ELF-1 (cell line): Measurements from ENCODE around the gene UBE2R2.
A peak's percentile ranks its signal among the peaks of the same experiment; 100 is the strongest.
"Not testable (repeated sequence)": the region's sequence is repeated elsewhere in the genome, so short reads cannot be mapped to it uniquely, and the experiment has no call there.

Experiments
- DNase-seq: peaks from one replicate; pipeline ENCODE4 v3.0.0-alpha.2; 2016; ENCODE audit warnings: low read depth, low spot score

The UBE2R2 gene, protein sequence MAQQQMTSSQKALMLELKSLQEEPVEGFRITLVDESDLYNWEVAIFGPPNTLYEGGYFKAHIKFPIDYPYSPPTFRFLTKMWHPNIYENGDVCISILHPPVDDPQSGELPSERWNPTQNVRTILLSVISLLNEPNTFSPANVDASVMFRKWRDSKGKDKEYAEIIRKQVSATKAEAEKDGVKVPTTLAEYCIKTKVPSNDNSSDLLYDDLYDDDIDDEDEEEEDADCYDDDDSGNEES

DNA sequence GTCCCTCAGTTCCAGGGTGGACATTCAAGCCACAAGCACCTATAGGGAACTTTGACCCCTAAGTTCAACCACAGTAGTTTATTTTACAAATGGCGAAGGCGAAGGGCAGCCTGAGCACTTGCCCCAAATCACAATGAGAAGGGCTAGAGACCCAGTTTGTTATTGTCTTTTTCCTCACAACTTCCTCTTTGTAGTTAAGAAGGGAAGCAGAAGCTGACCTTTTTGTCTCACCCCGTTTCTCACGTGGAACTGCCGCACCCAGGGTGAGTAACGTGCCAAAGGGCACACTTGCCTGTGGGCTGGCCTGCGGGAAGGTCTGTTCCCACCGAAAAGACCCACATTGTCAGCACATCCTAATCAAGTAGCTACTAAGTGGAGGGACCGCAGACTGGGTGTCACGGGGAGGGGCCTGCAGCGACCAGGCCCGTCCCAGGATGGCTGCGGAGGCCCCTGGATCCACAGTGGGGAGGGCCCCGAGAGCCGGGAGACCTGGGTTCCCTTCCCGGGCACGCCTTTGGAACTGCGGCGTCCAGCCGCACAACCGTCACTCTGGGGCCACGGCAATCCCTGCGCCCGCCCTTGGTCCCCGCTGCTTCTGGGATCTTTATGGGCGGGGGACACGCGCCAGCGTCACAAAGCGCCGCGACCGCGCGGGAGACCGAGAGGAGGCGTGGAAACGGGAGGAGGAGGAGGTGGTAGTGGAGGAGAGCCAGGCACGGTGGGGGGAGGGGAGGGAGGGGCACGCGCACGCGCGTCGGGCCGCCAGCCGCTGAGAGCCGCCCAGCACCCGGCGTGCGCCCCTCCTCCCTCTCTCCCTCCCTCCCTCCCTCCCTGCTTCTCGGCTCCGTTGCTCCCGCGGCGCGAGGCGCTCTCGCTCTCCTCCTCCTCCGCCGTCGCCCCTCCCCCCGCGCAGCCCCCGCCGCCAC is at the start of gene UBE2R2:
TSS of gene UBE2R2 (plus strand) at position 834 of the 926 bp plus-strand sequence. CDS start 598 bp downstream, outside the sequence.
- peak; percentile 87 for DNase-seq

DNA sequence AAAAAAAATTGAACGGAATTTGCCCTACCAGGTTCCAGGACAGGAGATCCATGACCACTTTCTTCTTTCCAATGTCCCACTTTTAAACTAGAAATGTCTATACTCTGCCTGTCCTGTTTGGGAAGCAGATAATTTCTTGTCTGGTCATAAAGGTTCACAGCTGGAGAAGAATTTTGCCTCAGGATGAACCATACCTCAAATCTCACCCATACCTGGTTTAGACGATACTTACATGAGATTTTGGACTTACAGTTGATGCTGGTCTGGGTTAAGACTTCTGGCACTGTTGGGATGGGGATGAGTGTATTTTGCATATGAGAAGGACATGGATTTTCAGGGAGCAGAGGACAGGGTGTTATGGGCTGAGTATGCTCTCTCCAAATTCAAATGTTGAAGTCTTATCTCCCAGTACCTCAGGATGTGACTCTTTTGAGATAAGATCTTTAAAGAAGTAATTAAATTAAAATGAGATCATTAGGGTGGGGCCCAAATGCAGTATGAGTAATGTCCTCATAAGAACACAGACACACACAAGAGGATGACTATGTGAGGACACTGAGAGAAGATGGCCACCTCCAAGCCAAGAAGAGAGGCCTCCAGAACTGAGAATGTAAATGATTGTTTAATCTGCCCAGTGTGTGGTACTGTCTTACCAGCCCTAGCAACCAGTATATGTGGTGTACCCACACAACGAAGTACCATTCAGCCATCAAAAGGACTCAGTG is 46.6 kb upstream of the UBE2R2 start:
- not testable (repeated sequence) for DNase-seq

DNA sequence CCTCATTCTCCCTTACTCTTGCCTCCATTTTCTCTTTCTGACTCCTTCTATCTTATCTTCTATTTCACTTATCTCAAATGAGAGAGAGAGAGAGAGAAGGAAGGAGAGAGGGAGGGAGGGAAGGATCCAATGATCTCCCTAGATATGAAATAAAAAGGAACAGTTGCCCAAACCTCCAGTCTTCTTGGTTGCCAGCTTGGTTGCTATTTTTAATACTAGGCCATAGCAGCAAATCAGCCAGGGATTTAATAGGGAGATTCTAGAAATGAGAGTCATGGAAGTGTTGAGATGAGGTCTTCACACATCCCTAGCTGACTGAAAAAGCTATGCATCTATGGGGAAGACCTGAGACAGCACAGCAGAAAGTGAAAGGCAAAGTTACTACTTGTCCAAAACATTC is 43.8 kb upstream of the UBE2R2 start:
- not testable (repeated sequence) for DNase-seq

DNA sequence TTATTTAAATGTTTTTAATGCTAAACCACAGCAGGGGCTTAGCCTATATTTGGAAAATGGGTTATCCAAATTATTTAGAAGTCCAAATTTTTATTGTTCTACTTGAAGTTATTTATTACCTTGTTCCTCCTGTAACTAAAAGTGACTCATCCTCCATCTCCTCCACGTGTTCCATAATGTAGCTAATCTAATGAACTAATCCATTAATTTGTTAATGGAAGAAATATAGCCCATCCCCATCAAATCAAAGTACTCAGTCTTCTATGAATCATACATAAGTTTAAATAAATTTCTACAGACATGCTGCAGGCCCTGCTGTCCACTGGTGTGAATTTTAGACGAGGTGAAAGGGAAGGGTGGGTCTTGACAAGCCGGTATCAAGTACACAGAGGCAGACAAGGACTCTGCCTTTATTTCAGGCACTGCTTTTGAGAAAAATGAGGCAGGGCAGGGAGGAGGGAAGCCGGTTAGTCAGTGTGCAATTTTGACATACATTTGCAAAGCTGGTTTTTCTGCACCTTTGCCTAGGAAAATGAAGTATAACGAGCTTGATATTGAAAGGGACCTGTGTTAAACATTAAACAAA is 42.8 kb upstream of the UBE2R2 start:
- DNase-seq: not testable (repeated sequence)

DNA sequence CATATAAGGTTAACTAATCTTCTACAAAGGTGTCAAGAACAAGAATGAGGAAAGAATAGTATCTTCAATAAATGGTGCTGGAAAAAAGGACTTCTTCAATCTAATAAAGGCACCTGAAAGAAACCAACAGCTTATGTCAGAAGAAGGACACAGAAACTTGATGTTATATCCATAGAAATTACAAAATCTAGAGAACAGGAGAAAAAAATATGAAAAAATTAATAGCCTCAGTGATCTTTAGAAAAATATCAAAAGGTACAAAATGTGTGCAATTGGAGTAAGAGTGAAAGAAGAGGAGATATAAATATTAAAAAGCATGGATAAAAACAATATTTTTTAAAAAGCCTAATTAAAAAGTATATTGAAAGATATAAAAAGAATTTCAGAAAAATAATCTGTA is 40.4 kb upstream of the UBE2R2 start:
- DNase-seq: no peak

DNA sequence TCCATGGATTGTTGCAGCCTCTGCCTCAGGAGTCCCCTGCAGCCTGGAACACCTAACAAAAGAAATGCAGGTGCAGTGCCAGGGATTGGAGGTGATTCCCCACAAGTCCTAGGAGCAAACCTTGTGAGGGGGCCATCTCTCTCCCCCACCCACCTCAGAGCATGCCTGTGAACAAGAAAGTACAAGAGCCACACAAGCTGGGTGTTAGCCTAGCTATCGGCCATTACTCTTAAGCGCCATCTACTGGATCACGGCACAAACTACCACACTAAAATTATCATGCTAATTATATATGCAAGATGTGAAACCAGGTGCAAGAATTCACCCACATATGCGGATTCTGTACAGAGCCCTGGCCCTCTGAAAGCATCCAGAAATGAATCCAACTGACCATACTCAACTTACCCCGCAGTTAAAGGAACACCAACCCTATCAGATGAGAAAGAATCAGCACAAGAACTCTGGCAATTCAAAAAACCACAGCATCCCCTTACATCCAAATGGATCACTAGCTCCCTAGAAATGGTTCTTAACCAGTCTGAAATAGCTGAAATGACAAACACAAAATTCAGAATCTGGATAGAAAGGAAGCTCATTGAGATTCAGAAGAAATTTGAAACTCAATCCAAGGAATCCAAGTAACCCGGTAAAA is 38.1 kb upstream of the UBE2R2 start:
- DNase-seq: peak; percentile 59

DNA sequence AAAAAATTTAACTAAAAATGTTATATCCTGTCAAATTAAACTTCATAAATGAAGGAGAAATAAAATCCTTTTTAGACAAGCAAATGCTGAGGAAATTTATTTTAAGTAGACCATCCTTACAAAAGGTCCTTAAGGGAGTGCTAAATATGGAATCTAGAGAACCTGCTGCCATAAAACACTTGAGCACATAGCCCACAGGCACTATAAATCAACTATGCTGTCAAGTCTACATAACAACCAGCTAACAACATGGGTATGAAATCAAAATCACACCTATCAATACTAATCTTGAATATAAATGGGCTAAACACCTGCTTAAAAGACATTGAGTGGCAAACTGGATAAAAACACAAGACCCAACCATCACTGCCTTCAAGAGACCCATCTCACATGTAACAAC is 36.7 kb upstream of the UBE2R2 start:
- no peak for DNase-seq

DNA sequence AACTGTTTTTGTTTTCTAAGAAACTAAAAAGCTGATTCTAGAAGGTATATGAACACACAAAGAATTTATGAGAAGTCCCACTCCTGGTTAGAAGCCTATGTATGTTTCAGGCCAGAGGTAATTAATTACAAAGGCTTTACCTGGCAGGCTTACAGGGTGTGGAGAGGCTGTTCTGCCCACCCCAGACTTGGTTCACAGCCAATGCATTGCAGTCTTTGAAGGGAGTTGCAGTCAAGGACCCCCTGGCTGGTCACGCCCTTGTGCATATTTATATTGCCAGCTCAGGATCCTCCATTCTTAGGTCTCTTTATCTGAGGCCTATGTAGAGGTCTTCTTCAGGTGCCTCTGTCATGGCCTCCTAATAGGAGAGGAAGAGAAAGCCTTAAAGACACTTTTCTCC is 35.2 kb upstream of the UBE2R2 start:
- DNase-seq: no peak

DNA sequence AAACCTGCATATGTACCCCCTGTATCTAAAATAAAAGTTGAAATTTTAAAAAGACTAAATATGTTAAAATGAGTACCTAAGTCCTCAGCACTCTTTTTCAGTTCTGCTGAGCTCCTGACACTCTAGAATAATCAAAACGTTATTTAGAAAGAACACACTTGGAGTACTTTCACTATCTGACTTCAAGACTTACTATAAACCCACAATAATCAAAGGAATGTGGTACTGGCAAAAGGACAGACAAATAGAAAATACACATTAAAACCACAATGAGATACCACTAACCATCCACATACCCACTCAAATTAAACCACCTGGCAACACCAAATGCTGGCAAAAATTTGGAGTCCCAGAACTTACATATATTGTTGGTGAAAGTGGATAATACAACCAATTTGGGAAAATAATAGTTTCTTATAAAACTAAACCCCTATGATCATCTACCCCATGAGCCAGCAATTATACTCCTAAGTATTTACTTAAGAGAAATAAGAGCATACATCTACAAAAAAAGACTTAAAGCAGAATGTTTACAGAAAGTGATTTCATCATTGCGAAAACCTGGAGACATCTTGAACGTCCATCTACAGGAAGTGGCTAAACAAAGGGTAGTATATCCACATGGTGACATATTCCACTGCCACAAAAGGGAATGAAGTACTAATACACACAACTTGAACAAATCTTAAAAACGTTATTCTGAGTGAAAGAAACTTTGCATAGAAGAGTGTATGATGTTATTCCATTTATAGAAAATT is 34.4 kb upstream of the UBE2R2 start:
- no peak for DNase-seq

DNA sequence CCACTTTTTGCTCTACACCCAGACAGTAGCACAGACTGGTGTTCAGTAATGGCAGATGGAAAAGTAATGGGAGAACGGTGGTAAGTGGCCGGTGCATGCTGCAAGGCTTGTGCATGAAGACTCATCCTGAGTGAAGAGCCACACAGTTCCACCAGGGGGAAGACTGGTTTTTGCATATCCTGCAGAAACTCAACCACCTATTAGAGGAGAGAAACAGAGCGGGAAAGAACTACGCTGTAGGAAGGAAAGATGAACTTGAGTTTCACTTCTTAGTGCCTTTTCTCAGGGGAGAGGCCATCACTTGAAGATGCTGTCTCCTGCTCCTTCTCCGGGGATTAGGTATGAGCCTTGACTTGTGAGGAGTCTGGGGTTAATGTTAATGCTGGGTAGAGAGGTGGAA is 31.0 kb upstream of the UBE2R2 start:
- no peak for DNase-seq

DNA sequence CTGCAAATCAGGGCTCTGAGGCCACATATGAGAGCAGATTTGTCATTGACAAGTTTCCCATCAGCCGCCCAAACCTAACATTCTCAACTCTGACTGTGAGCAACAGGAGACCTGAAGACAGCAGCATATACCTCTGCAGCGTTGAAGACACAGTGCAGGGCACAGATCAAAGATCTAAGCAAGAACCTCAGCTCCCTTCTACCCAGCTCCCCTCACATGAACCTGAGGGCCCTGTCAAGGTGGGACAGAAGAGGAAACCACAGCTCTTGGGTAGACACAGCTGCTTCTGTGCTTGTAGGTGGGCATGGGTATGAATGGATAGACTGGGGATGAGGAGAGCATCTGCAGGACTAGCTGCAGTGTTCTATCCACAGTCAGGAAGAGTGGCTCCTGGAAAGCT is 30.3 kb upstream of the UBE2R2 start:
- DNase-seq: no peak

DNA sequence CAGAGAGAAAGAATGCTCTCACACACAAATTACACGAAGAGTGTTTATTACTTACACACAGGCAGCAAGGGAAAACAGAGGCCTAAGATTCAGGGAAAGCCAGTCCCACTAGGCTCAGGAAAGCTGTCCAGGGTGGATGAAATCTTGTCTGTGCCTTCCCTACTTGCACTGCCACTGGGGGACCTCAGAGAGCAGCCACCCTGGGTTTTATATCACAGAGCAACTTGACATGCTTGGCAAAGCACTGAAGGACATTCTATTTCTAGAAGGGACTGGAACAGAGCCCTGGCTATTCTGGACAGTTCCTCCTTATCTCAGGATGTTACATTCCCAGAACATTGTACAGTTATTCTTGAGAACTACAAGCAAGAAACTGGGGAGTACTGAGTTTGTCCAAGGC is 29.1 kb upstream of the UBE2R2 start:
- DNase-seq: no peak

DNA sequence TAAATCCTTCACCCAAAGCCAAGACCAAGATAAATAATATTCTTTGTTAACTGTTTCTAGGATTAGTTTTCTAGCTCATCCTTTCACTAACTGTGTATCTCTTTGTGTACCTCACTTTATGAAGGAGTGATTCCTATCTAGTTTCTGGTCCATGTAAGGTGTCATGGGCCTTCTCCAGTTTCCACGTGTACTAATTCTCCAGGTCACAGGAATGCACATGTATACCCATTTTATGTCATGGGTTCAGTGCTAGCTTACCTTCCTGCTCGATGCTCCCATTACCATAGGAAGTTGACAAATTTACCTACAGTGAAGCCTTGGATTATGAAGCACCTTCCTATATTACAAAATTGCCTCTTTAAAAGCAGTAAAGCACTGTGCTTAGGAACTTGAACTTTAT is 27.5 kb upstream of the UBE2R2 start:
- not testable (repeated sequence) for DNase-seq

DNA sequence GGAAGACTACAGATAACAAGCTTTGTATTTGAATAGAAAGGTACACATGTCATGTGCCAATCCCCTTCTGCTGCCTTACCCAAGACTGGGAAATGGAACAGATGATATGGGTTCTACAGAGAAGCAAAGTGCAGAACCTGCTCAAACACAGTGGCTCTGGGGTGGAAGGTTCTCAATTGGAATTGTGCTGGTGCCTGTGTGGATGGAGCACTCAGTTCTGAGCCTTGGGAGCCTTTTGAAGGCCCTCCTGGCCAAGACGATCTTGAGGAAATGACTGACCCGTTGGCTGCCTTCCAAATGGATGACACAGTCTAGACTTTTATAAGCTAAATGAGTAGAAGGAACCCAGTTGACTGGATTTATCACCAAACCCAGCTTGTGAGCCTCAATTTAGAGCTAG is 25.8 kb upstream of the UBE2R2 start:
- no peak for DNase-seq

DNA sequence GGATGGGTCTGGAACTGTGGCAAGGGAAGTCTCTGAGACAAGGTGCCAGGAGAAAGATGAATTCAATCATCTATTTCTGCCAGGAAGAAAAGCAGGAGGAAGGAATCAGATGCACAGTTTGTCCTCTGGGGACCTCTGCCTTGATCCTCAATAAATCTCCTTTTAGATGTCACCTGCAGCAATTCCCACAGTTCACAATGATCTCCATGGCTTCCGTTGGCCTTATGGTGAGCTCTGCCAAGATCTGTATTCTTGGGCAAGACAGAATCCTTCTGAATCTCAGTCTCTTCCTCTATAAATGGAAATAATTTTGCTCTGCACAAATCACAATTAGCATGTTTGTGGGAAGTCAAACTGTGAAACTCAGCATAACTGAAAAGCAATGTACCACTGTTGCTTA is 23.5 kb upstream of the UBE2R2 start:
- not testable (repeated sequence) for DNase-seq

DNA sequence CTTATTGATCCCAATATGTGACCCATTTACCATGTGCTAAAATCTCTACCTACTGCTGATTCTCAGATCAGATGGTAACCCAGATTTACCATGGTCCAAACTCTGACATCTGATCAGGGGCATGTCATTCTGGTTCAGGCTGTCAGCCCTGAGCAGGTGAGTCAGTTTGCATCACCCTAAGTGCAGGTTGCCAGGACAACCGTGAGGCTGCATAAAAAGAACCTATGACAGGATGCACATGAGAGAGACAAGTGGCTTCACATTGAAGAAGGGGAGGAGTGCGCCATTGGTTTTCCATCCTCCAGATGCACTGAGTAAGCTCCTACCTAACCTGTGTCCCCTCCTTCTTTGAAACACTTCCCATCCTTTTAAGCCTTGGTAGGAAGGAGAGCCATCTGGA is 22.4 kb upstream of the UBE2R2 start:
- no peak for DNase-seq

DNA sequence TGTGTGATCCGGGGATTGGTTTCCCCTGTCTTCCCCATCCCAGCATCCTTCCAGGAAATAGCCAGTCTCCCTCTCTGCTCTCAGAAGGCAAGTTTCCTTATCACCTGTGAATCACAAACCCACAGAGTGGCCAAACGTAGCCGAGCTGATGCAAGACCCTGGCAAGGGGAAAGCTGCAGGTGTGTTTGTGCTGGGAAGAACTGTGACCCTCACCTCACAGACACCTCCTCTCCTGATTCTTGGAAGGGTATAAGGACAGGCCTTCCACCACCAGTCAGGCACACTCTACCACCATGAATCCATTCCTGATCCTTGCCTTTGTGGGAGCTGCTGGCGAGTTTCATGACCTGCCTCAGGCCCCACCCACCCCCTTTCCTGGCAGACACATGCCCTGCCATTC is 21.7 kb upstream of the UBE2R2 start, which contains the start of gene PRSS3:
TSS of gene PRSS3 (plus strand) at position 281 of the 400 bp plus-strand sequence. CDS start at position 294, 13 bp downstream.
- no peak for DNase-seq

DNA sequence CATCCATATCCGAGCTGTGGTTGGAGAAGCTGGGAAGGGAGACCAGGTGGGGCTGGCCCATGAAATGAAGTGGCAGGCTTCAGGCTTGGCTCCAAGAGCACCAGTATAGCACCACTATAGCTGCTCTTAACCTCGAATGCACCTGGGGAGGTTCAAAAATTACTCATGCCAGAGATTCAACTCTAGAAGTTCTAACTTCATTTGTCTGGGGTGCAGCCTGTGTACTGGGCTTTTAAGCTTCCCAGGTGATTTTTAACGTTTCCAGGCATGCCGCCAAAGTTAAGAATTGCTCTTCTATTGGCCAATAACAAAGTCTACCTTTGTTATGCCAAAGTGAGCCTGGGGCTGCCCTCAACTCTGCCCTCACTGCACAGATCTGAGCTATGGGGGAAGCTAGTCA is 21.1 kb upstream of the UBE2R2 start:
- no peak for DNase-seq

DNA sequence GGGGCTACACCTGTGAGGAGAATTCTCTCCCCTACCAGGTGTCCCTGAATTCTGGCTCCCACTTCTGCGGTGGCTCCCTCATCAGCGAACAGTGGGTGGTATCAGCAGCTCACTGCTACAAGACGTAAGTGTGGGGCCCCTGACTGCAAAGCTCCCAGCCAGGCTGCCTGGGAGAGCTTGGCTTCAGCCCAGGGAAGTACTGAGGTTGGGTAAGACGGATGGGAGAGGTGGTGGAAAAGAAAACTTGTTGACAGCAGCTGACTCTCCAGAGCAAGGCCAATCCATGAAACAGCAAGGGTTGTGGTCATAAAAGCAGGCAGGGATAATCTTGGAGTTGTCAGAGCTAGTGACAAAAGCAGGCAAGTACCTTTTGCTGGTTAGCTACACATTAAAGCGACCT is 20.3 kb upstream of the UBE2R2 start:
- not testable (repeated sequence) for DNase-seq

DNA sequence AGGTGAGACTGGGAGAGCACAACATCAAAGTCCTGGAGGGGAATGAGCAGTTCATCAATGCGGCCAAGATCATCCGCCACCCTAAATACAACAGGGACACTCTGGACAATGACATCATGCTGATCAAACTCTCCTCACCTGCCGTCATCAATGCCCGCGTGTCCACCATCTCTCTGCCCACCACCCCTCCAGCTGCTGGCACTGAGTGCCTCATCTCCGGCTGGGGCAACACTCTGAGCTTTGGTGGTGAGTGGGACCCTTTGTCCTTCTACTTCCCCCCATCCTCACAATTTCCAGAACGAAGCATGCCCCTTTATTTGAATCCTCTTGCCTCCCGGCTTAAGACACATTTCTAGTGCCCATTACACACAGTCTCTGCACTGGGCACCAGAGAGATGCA is 19.1 kb upstream of the UBE2R2 start:
- DNase-seq: no peak

DNA sequence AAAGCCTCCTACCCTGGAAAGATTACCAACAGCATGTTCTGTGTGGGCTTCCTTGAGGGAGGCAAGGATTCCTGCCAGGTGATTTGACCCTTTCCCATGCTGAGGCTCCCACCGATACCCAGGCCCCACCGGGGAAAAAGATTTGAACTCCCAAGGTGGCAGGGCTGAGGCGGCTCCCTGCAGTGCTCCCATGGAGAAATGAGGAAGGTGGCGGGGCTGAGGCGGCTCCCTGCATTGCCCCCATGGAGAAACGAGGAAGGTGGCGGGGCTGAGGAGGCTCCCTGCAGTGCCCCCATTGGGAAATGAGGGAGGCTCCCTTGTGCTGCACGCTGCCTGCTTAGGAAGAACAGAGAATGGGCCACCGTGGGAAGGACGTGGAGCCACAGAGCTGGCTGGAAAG is 18.4 kb upstream of the UBE2R2 start:
- DNase-seq: no peak
